SK-N-SH (cell line): Measurements from ENCODE around the gene BZW2. TPM values are rescaled to one million over a fixed set of nuclear protein-coding genes. Genes with fewer than 3 reads are reported as not detected.

Experiments used
- CTCF ChIA-PET: fragments of 300-600, 350-600 bp; formaldehyde crosslinking; extraction: SDS; loops from one replicate; lab custom pipeline; 2021; lab: Yijun Ruan, JAX
- POLR2A ChIA-PET: fragments of 350-600 bp; sonication (Branson Sonifier 250); formaldehyde crosslinking; extraction: SDS; loops from one replicate; lab custom pipeline; 2020; ENCODE audit warnings: antibody characterized with exemption, inconsistent platforms; lab: Yijun Ruan, JAX
- DNase-seq: peaks from one replicate; pipeline ENCODE4 v3.0.0; 2012
- H2AFZ ChIP-seq: fragments of 200-600 bp; sonication (generic); 2 replicates; pipeline ENCODE4 v1.8.1; 2016; ENCODE audit warnings: antibody characterized with exemption, mild to moderate bottlenecking, low read depth
- H3F3A ChIP-seq: fragments of 200-600 bp; sonication (generic); replicated peaks from 2 replicates; pipeline ENCODE3; 2016; ENCODE audit warnings: antibody characterized with exemption, mild to moderate bottlenecking; ENCODE audit not compliant: insufficient read depth
- H3K27ac ChIP-seq, 2 experiments: fragments of 200-500 bp in 1 of 2; fragments of 200-600 bp in 1 of 2; sonication (Bioruptor generic) in 1 of 2; sonication (generic), shearing (Covaris generic) in 1 of 2; 2 replicates each; pipeline versions ENCODE4 v1.5.1 to v1.6.1; 2014 to 2016; ENCODE audit warnings: low read depth in 2 of 2, inconsistent platforms in 1 of 2, low read length in 1 of 2, mild to moderate bottlenecking in 1 of 2, mixed read lengths in 1 of 2
- H3K27me3 ChIP-seq: fragments of 200-600 bp; sonication (generic), shearing (Covaris generic); 2 replicates; pipeline ENCODE4 v1.6.1; 2016; ENCODE audit warnings: mixed run types; ENCODE audit not compliant: insufficient read depth
- H3K36me3 ChIP-seq, 2 experiments: fragments of 200-500 bp in 1 of 2; fragments of 200-600 bp in 1 of 2; sonication (Bioruptor generic) in 1 of 2; sonication (generic) in 1 of 2; replicated peaks in 1 of 2; 2 replicates each; pipeline versions ENCODE3 to v1.5.1; 2014 to 2016; ENCODE audit warnings: low read length in 1 of 2, mild to moderate bottlenecking in 1 of 2; ENCODE audit not compliant: insufficient read depth in 2 of 2, control insufficient read depth in 1 of 2
- H3K4me1 ChIP-seq, 2 experiments: fragments of 200-500 bp in 1 of 2; fragments of 200-600 bp in 1 of 2; sonication (Bioruptor generic) in 1 of 2; sonication (generic), shearing (Covaris generic) in 1 of 2; 2 replicates each; pipeline versions ENCODE4 v1.5.1 to v1.6.1; 2014 to 2016; ENCODE audit warnings: low read depth in 1 of 2, low read length in 1 of 2, mixed run types in 1 of 2; ENCODE audit not compliant: insufficient read depth in 2 of 2, control insufficient read depth in 1 of 2
- H3K4me2 ChIP-seq: fragments of 200-600 bp; sonication (generic), shearing (Covaris generic); 2 replicates; pipeline ENCODE4 v1.6.1; 2017; ENCODE audit warnings: mixed run types
- H3K4me3 ChIP-seq, 2 experiments: fragments of 200-500 bp in 1 of 2; fragments of 200-600 bp in 1 of 2; sonication (Bioruptor generic) in 1 of 2; sonication (generic), shearing (Covaris generic) in 1 of 2; 2 replicates each; pipeline versions ENCODE4 v1.5.1 to v1.8.1; 2014 to 2016; ENCODE audit warnings: low read depth in 2 of 2, inconsistent platforms in 1 of 2, low read length in 1 of 2, mild to moderate bottlenecking in 1 of 2, mixed read lengths in 1 of 2, moderate library complexity in 1 of 2
- H3K79me2 ChIP-seq: fragments of 200-600 bp; sonication (generic); 2 replicates; pipeline ENCODE4 v1.8.1; 2017; ENCODE audit warnings: mild to moderate bottlenecking; ENCODE audit not compliant: insufficient read depth
- H3K9ac ChIP-seq: fragments of 200-600 bp; sonication (generic); 2 replicates; pipeline ENCODE4 v1.6.1; 2017; ENCODE audit warnings: mixed run types
- H3K9me2 ChIP-seq: fragments of 200-600 bp; sonication (generic); 2 replicates; pipeline ENCODE4 v1.6.1; 2017; ENCODE audit warnings: mixed run types
- H3K9me3 ChIP-seq: fragments of 200-600 bp; sonication (generic); 2 replicates; pipeline ENCODE4 v1.6.1; 2017; ENCODE audit warnings: mixed run types, mild to moderate bottlenecking, moderate library complexity
- H4K20me1 ChIP-seq: fragments of 200-600 bp; sonication (generic); 2 replicates; pipeline ENCODE4 v1.6.1; 2017; ENCODE audit warnings: mild to moderate bottlenecking, mixed run types; ENCODE audit not compliant: insufficient read depth
- CTCF ChIP-seq: fragments of 200-600 bp; sonication (generic); IDR thresholded peaks from 2 replicates; pipeline ENCODE4 v1.6.1; 2017; ENCODE audit warnings: antibody characterized with exemption, mild to moderate bottlenecking, moderate library complexity
- ELF1 ChIP-seq: IDR thresholded peaks from 2 replicates; pipeline ENCODE4 v1.4.0; 2012
- EP300 ChIP-seq, 2 experiments: IDR thresholded peaks; 2 replicates each; pipeline versions ENCODE4 v1.4.0 to v1.6.1; 2012; ENCODE audit warnings: borderline replicate concordance in 1 of 2, low read depth in 1 of 2, low read length in 1 of 2
- FOXJ3 ChIP-seq: sonication (generic); formaldehyde crosslinking; IDR thresholded peaks from 2 replicates; pipeline ENCODE4 v1.5.1; 2020; ENCODE audit warnings: mild to moderate bottlenecking, missing genetic modification reagents
- GABPA ChIP-seq: IDR thresholded peaks from 2 replicates; pipeline ENCODE4 v1.4.0; 2012; ENCODE audit warnings: low read depth, mild to moderate bottlenecking
- IRF3 ChIP-seq: fragments of 150-350 bp; IDR thresholded peaks from 2 replicates; pipeline ENCODE4 v1.6.1; 2016; ENCODE audit warnings: mild to moderate bottlenecking, low read depth, low read length
- JUND ChIP-seq: IDR thresholded peaks from 2 replicates; pipeline ENCODE4 v1.4.0; 2012
- MAX ChIP-seq: IDR thresholded peaks from 2 replicates; pipeline ENCODE4 v1.4.0; 2012; ENCODE audit warnings: low read depth
- MEF2A ChIP-seq: IDR thresholded peaks from 2 replicates; pipeline ENCODE4 v1.4.0; 2012; ENCODE audit warnings: low read depth, borderline replicate concordance
- MXI1 ChIP-seq: IDR thresholded peaks from 2 replicates; pipeline ENCODE4 v1.6.1; 2012; ENCODE audit warnings: mild to moderate bottlenecking, low read depth, low read length, improper control_type of control experiment
- NFIC ChIP-seq: IDR thresholded peaks from 2 replicates; pipeline ENCODE4 v1.4.0; 2012; ENCODE audit warnings: borderline replicate concordance
- NRF1 ChIP-seq: IDR thresholded peaks from 2 replicates; pipeline ENCODE4 v1.6.1; 2012; ENCODE audit warnings: low read depth, mild to moderate bottlenecking, low read length
- RAD21 ChIP-seq: IDR thresholded peaks from 2 replicates; pipeline ENCODE4 v1.6.1; 2012; ENCODE audit warnings: mild to moderate bottlenecking, low read length
- RCOR1 ChIP-seq: fragments of 150-350 bp; IDR thresholded peaks from 2 replicates; pipeline ENCODE4 v1.6.1; 2017; ENCODE audit warnings: antibody characterized with exemption, low read length
- RFX5 ChIP-seq: IDR thresholded peaks from 2 replicates; pipeline ENCODE4 v1.6.1; 2012; ENCODE audit warnings: mild to moderate bottlenecking, improper control_type of control experiment, low read length
- RXRA ChIP-seq: IDR thresholded peaks from 2 replicates; pipeline ENCODE4 v1.4.0; 2012; ENCODE audit warnings: low read depth, mild to moderate bottlenecking, borderline replicate concordance
- SIN3A ChIP-seq: IDR thresholded peaks from 2 replicates; pipeline ENCODE4 v1.6.1; 2012; ENCODE audit warnings: low read depth, mild to moderate bottlenecking, low read length, moderate library complexity, borderline replicate concordance
- TAF1 ChIP-seq: IDR thresholded peaks from 2 replicates; pipeline ENCODE4 v1.6.1; 2012; ENCODE audit warnings: low read depth, mild to moderate bottlenecking, low read length, moderate library complexity, borderline replicate concordance
- TCF12 ChIP-seq: IDR thresholded peaks from 2 replicates; pipeline ENCODE4 v1.4.0; 2012
- TEAD4 ChIP-seq: IDR thresholded peaks from 2 replicates; pipeline ENCODE4 v1.4.0; 2012; ENCODE audit warnings: mild to moderate bottlenecking, borderline replicate concordance; ENCODE audit not compliant: insufficient read depth
- USF2 ChIP-seq: fragments of 150-350 bp; IDR thresholded peaks from 2 replicates; pipeline ENCODE4 v1.6.1; 2017; ENCODE audit warnings: antibody characterized with exemption, low read length, low read depth, borderline replicate concordance
- ZBTB33 ChIP-seq: IDR thresholded peaks from 2 replicates; pipeline ENCODE4 v1.4.0; 2012; ENCODE audit warnings: low read depth, borderline replicate concordance
- WGBS: methylation state at CpG from one replicate; pipeline ENCODE4 v1.1.6; 2017; ENCODE audit warnings: low lambda C conversion rate; 5-methylcytosine and 5-hydroxymethylcytosine counted together
- polyA plus RNA-seq, 3 experiments: library from polyadenylated mRNA; depleted of rRNA; stranded (reverse); fragments of >200 nt; gene quantifications; 2 replicates each; pipeline ENCODE4 v1.2.3, GENCODE V29; 2012

Gene BZW2
- polyA plus RNA-seq, 1 of the 3 experiments (the other 2 are of a cell fraction), result 71.9 TPM

- Histone ChIP-seq H3F3A (no peaks in the 10 kb centered on the region), H3K36me3 (peaks cover 49 to 57% of the 10 kb centered on the region in 2 experiments), H3K4me1 (no peaks in the 10 kb centered on the region), H3K27ac (no peak overlapping the region), H3K4me3 (no peak overlapping the region), H3K9me2 (no peaks in the 10 kb centered on the region), H3K27me3 (no peaks in the 10 kb centered on the region), H2AFZ (no peak overlapping the region), H3K4me2 (no peak overlapping the region), H3K79me2 (no peaks in the 10 kb centered on the region), H3K9ac (no peak overlapping the region), H3K9me3 (no peaks in the 10 kb centered on the region), H4K20me1 (no peaks in the 10 kb centered on the region)
- no peak for DNase-seq
- 96% methylated on average over 2 of the region's 2 CpGs for WGBS
- CTCF ChIA-PET, result no interaction called here
- POLR2A ChIA-PET, result no interaction called here
- no peak for TF ChIP-seq MAX
- TF ChIP-seq ZBTB33, result no peak
- TF ChIP-seq CTCF, result no peak
- no peak for TF ChIP-seq RXRA
- no peak for TF ChIP-seq FOXJ3
- TF ChIP-seq MXI1, result no peak
- TF ChIP-seq RFX5, result no peak
- TF ChIP-seq JUND, result no peak
- no peak for TF ChIP-seq IRF3
- no peak for TF ChIP-seq RAD21
These were observed 34.3 kb upstream of the BZW2 start for GRCh38 chr7:16611711-16612110.

GRCh38 chr7:16615228-16615627, 30.8 kb upstream of the BZW2 start:
- Histone ChIP-seq H3F3A (no peaks in the 10 kb centered on the region), H3K36me3 (peaks cover 42 to 58% of the 10 kb centered on the region in 2 experiments), H3K4me1 (no peaks in the 10 kb centered on the region), H3K27me3 (no peaks in the 10 kb centered on the region), H3K9ac (no peak overlapping the region), H3K4me3 (no peak overlapping the region), H3K9me3 (no peaks in the 10 kb centered on the region), H3K27ac (no peak overlapping the region), H3K79me2 (no peaks in the 10 kb centered on the region), H2AFZ (no peak overlapping the region), H3K9me2 (no peaks in the 10 kb centered on the region), H3K4me2 (no peak overlapping the region), H4K20me1 (no peaks in the 10 kb centered on the region)
- DNase-seq, result no peak
- no peak for TF ChIP-seq RFX5
- TF ChIP-seq RXRA, result no peak
- no peak for TF ChIP-seq GABPA
- TF ChIP-seq MEF2A, result no peak
- no peak for TF ChIP-seq TAF1
- no peak for TF ChIP-seq EP300 (IDR thresholded peaks at IDR 0.05; ENCODE audit: borderline replicate concordance in 1 of 2, low read depth in 1 of 2, low read length in 1 of 2)
- no peak for TF ChIP-seq RCOR1
- no peak for TF ChIP-seq ELF1
- no peak for TF ChIP-seq NRF1
- TF ChIP-seq TCF12, result no peak
- no peak for TF ChIP-seq SIN3A
- TF ChIP-seq USF2, result no peak
- no peak for TF ChIP-seq RAD21
- no peak for TF ChIP-seq TEAD4
- no peak for TF ChIP-seq NFIC
- POLR2A ChIA-PET, result no interaction called here
- whole genome bisulfite sequencing, result 95% methylated on average over 5 of the region's 5 CpGs
- CTCF ChIA-PET, result no interaction called here
